Suppressor macrophage treated with lipopolysaccharide for 4 hours (primary cell): ENCODE data around the gene GIGYF1.
"Not testable (repeated sequence)": the region's sequence is repeated elsewhere in the genome, so short reads cannot be mapped to it uniquely, and the experiment has no call there.

Experiments
- DNase-seq: peaks from one replicate; pipeline ENCODE4 v3.0.0-alpha.2; 2020

The GIGYF1 gene

GRCh38 chr7:100706672-100707311 is 12.7 kb upstream of the GIGYF1 start:
- no peak for DNase-seq

DNA sequence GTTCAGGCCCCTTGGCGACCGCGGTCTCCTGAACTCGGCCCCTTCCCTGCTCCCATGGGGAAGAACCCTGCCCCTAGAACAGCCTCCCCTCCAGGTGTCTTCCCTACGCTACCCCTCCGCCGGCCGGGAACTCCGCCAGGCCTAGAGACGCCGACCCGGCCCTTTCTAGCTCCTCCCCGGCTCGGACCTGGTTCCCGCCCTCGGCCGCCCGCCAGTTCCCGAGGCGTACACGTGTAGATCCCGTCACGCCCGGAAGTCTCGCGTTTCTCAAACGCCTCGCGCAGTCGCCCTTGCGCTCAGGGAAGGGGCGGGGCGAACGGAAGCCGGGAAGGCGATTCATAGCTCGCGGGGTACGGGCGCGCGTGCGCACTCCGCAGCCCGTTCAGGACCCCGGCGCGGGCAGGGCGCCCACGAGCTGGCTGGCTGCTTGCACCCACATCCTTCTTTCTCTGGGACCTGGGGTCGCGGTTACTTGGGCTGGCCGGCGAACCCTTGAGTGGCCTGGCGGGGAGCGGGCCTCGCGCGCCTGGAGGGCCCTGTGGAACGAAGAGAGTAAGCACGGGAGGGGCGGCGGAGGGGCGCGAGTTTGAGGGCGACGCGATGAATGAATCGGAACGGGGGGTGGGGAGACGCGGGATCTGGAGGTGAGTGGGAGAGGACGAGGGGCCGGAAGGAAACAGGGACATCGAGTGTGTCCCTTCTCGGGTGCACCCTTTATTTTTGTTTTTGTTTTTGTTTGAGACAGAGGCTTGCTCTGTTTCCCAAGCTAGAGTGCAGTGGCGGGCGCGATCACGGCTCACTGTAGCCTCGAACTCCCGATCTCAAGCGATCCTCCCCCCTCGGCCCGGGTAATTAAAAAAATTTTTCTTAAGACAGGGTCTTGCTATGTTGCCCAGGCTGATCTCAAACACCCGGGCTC is 12.0 kb upstream of the GIGYF1 start, which contains the start of gene POP7:
TSS of gene POP7 (plus strand) at position 369 of the 919 bp plus-strand sequence. CDS start 710 bp downstream, outside the sequence.
- DNase-seq, result peak; percentile 99

DNA sequence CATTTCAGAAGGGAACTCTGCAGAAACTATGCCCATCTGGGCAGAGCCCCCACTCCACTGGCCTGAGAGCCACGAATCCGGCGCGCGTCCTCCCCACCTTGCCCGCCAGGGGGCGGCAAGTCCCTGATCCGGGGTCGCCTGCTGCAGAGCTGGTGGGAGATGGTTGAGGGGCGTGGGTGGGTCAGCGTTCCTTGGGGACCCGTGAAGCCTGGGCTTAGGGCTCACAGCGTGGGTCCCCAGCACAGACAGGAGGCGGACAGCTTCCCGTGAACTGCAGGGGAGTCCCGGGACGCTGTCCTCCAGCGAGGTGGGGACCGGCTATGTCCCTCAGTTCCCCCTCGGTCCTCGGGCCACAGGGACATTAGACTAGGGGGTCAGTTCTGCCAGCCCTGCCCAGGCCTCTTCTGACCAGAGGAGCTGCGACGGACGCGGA is 11.3 kb upstream of the GIGYF1 start:
- DNase-seq, result peak; percentile 82

DNA sequence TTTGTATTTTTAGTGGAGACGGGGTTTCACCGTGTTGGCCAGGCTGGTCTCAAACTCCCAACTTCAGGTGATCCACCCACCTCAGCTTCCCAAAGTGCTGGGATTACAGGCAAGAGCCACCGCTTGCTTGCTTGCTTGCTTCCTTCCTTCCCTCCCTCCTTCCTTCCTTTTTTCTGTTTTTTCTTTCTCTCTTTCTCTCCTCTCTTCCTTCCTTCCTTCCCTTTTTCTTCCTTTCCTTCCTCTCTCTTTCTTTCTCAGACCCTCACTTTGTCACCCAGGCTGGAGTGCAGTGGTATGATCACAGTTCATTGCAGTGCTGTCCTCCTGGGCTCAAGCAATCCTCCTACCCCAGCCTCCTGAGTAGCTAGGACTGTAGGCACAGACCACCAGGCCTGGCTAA is 7.0 kb upstream of the GIGYF1 start:
- DNase-seq, result not testable (repeated sequence)

- DNase-seq, result no peak
Observed at GRCh38 chr7:100699018-100699417, 5.0 kb upstream of the GIGYF1 start.

- no peak for DNase-seq
Observed at GRCh38 chr7:100696123-100696521, 2.1 kb upstream of the GIGYF1 start.

GRCh38 chr7:100693312-100694097 is 545 bp downstream of the GIGYF1 start:
- DNase-seq, result peak; percentile 15

DNA sequence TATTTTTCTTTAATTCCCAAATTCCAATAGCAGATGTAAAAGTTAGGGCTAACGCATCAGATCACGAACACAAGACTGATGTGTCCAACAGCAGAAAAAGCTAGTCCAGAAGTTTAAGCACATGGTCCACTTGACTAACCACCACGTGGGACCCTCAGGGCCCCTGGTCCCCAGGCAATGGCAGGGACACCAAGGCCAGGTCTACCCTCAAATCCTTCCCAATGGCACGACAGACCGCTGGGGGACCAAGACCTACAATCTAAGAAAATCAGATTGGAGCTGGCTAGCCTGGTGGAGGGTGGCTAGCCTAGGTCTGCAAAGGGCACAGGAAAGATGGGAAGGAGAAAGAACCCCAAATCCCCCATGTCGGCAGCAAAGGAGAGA is 1.5 kb downstream of the GIGYF1 start:
- no peak for DNase-seq

- DNase-seq, result peak; percentile 87
Observed at GRCh38 chr7:100691676-100692577, 2.1 kb downstream of the GIGYF1 start.

DNA sequence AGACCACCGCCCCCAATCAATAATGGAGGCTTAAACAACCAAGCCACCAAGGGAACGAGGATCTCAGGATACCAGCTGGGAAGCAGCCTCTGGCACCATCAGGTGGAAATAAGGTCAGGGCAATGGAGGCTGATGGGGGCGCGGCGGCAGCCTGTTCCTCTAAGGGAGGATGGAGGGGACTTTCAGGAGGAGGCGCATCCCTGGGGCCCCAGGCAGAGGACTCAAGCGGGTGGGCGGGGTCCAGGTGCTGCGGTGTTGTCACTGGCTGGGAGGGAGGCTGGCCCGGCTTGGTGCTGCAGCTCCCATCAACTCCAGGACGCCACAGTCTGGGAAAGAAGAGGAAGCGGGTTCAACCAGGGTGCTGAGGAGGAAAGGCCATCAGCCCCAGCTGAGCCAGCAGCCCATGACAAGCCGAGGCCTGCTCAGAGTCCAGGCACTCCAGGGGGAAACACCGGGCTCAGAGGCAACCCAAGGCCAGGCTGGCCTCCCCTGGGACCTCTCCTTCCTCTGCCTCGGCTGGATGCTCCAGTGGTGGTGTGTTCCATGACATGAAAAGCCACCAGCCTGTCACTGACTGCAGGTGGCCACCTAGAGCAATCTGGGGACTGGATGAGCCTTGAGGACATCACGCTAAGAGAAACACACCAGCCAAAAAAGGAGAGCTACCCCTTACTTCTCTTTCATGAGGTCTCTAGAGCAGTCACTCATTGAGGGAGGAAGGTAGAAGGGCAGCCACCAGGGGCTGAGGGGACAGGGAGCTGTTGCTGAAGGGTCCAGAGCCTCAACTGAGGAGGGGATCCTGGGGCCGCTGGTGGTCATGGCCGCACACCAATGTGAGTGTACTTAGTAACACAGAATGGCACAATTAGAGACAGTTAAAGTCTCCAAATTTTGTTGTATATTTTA is 4.6 kb downstream of the GIGYF1 start:
- DNase-seq, result no peak

DNA sequence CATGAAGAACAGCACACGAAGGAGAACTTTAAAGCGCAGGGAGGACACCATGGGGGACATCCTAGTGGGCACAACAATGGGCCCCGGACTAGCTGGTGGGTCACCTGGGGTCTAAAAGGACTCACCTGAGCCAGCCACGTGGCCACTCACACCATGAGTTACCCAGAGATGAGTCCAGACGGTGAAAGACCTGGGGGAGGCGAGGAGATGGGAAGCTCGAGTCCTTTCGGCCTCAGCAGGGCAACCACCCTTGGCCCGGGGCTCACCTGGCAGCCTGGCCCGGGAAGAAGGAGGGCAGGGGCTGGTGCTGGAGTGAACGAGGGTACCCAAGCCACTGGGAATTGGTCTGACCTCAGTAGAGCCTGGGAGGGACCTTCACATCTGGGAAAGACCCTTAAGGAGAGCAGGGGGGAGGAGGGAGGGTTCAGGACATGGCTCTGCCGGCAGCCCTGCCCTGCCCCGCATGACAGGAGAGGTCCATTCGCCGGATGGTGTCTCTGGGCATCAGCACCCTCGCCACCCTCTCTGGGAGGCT is 5.7 kb downstream of the GIGYF1 start:
- DNase-seq, result no peak

GRCh38 chr7:100687751-100688300 is 6.2 kb downstream of the GIGYF1 start:
- no peak for DNase-seq

DNA sequence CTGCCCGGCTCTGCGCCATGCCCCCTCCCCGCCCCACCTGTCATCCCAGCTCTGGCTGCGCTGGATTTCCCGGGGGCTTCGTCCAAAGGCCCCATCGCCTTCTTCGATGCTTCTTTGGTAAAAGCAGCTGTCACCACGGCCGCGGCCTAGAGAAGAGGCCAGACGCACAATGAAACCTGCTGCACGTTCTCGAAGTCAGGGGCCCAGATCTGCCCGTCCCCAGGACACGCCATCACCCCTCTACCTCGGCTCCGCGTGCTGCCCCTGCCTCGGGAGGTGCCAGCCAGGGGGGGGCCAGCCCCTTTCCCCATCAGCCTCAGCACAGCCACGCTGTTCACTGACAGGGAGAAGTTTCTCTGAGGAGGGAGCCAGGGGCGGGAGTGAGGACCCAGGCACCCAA is 6.8 kb downstream of the GIGYF1 start:
- no peak for DNase-seq

GRCh38 chr7:100686822-100687211 is 7.2 kb downstream of the GIGYF1 start:
- no peak for DNase-seq

- DNase-seq, result no peak
Observed at GRCh38 chr7:100686201-100686821, 7.7 kb downstream of the GIGYF1 start.

DNA sequence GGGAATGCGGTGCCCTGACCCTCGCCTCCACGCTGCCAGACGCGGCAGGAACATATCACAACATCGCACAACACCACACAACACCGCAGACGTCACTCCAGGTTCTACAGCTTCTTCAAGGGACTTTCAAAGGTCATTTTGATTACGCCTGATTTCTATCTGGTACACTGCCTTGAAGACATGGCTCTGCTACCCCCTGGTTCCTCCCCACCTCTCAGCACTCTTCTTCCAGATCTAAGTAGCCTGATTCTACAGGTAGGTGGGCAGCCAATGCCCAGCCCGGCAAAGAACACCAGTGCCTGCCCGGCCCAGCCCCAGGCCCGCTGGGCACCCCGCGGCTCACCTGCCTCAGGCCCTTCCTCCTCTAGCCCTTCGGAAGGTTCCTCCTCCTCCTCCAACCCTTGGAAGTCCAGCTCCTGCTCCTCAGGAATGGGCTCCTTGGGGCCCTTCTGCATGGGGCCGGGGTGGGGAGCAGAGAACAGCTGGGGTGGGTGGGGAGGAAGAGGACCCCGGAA is 8.4 kb downstream of the GIGYF1 start:
- no peak for DNase-seq

DNA sequence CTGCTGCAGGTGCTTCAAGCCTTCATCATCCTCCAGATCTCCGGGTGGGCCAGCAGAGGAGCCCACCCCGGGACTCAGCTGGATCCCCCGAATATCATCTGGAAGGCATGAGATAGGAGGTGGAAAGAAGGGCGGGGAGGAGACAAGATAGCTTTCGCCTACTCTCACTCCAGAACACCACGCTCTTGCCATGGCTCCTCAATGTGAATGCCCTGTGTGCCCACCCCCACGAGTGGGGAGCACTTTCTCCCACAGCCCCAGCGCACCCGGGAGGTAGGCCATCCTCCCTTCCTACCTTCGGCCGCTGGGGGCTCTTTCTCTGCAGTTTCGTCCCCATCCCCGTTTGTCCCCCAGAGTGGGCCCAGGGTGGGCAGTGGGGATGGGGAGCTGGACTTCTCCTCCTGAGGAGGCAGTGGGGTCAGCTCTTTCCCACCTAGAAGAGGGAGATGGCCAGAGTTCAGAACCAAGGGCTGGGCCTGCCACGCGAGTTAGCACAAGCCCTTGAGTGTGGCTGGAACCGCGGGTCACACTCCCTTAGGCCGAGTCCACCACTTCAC is 8.9 kb downstream of the GIGYF1 start:
- no peak for DNase-seq

- no peak for DNase-seq
Observed at GRCh38 chr7:100684534-100685042, 9.5 kb downstream of the GIGYF1 start.
